COLO668 (cell line): ENCODE results near the gene ECE1.
A peak's percentile ranks its signal among the peaks of the same experiment; 100 is the strongest.

Experiments used
- DNase-seq: peaks from one replicate; lab custom pipeline; 2025; ENCODE audit not compliant: unreplicated experiment; lab: John Stamatoyannopoulos, UW

ECE1 gene

DNA sequence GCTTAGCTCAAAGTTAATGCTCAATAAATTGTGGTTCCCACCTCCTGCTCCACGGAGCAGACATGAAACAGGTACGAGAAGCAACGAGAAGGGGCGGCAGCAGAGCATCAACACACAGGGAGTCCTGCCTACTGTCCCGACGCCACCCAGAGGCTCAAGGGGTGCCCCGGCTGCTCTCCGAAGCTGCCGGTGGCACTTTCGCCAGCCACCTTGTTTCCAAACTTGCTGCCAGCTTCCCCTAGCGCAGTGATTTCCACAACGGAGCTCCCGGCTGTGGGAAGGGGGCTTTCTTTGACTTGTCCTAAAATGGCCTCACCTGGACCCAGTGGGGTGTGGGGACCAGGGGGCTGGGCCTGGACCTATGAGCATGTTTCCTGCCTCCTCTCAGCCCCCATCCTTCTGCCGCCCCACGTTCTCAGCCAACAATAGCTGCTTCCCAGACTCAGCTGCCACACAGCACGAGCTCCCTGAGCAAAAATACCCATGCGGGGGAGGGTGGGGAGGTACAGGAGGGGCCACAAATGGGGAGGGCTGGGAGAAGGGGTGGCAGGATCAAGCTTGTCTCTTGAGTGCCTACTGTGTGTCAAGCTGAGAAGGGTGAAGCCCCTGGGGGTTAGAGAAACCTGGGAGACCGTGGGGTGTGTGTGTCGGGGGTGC, 35.6 kb upstream of the ECE1 start:
- no peak for DNase-seq

DNA sequence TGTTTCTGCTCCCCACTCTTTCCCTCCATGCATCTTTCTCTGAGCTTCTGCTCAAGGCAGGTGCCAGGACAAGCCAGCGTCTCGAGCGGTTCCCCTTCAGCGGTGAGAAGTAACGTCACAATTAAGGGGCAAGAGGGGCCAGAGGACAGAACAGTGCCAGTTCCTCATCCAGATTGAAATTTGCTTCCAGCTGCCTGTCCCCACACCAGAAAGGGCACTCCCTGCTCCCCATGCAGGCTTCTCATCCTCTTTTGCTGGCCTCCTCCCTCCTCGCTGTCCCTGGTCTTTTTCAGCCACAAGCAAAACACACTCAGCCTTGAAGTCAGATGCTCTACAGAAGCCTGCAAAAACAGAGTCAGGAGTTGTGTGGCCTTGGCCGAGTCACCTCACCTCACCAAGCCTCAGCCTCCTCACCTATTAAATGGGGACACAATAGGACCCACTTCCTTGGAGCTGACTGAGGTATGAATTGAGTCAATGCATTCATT, 35.0 kb upstream of the ECE1 start:
- DNase-seq = no peak

DNA sequence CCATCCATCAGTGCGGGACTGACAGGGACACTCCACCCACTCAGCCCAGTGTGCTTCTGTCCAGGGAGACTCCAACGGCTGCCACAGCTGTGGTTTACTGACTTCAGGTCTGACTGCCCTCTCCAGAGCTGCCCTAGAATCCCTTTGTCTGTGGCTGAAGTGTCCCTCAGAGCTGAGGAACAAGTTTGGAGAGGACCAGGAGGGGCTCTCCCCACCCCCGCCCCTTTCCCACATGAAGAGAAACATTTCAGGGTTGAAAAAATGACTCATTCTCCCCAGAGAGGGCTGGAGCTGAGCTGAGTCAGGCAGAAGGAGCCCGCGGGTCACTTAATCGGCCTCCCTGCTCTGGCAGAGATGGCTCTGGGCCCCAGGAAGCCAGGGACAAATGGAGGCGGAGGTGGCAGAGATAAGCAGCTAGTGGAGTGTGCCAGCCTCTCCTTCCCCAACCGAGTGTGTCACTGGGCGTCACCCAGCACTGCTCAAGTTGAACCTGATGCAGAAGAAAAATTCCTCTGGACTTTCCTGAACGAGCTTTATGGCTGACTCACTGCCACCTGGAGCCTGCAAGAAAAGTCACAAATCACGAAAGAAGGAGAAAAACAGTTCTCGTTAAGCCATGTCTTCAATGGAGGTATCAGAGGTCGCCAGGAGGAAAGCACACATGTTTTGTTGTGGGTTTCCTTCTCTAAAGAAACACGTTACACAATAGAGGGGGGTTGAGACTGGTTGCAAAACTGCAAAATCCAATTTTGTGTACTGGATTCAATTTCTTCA, 34.3 kb upstream of the ECE1 start:
- DNase-seq = peak; percentile 60

GRCh38 chr1:21323091-21323490, 32.8 kb upstream of the ECE1 start:
- peak; percentile 39 for DNase-seq

DNA sequence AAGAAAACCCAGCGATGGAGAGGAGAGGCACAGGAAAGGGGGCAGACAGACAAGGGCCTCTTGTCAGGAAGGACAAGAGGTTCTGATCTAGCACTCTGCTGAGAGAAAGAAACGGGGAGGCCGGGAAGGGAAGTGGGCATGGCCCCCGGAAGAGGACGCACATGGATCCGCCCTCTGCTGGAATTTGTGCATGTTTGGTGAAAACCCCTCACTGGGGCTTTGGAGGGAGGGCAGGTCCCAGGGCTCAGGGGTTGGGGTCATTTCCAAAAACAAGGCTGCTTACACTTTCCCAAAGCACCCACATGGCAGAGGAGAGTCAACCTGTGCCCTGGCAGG, 32.4 kb upstream of the ECE1 start:
- no peak for DNase-seq

DNA sequence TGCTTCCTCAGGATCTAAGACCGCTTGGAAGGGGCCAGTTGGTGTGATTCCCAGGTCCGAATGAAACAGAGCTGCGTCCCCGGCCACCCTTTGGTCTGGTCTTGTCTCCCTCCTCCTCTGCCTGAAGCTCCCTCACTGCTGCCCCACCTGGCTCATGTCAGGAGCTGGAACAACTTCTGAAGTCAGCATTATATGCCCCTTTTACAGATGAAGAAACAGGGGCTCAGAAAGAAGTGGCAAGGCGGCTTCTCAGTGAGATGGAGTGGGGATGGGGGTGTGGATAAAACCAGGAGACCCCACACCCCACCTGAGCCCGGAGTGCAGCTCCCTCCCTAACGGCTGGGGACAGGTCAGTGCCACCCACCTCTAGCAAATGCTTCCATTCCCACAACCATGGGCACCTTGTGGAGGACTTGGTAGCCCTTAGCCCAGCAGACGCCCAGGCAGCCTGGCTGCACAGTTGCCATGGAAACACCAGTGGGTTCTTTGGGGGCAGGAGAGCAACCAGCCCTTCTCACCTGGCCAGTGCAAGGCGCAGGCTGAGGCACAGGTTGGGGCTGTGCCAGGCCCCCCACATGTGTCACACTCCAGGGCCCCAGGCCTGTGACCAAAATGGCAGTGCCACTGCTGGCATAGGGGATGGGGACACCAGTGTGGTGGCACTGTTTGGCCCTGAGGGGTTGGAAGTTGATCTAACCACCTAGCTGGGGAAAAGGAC, 31.9 kb upstream of the ECE1 start:
- no peak for DNase-seq

DNA sequence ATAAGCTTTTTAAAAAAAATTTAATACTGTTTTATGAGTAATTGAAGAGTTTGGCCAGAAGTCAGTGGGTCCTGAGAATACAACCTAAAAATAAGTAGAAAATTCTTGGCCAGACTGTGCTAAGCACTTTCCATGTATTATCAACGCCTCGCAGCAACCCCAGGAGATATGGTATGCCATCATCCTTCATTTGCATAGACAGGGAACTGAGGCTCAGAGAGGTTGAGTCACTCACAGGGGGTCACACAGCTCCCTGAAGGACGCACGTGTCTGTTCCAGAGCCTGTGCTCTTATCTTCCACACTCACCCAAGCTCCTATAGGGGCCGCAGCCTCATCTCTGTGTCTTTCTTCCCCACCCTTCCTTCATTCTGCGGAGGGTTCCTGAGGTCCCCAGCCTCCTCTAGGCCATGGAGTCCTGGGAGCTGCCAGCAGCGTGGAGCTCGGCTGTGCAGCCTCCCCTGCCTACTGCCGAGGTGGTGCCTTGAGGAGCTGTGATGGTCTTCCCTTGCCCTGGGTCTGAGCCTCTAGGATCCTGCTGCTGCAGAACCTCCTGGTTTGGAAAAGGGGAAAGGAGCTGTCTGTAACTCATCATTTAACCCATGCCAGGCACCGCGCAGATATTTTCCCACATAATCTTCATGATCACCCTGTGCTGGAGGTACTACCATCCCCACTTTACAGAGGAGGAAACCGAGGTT, 30.3 kb upstream of the ECE1 start:
- no peak for DNase-seq

DNA sequence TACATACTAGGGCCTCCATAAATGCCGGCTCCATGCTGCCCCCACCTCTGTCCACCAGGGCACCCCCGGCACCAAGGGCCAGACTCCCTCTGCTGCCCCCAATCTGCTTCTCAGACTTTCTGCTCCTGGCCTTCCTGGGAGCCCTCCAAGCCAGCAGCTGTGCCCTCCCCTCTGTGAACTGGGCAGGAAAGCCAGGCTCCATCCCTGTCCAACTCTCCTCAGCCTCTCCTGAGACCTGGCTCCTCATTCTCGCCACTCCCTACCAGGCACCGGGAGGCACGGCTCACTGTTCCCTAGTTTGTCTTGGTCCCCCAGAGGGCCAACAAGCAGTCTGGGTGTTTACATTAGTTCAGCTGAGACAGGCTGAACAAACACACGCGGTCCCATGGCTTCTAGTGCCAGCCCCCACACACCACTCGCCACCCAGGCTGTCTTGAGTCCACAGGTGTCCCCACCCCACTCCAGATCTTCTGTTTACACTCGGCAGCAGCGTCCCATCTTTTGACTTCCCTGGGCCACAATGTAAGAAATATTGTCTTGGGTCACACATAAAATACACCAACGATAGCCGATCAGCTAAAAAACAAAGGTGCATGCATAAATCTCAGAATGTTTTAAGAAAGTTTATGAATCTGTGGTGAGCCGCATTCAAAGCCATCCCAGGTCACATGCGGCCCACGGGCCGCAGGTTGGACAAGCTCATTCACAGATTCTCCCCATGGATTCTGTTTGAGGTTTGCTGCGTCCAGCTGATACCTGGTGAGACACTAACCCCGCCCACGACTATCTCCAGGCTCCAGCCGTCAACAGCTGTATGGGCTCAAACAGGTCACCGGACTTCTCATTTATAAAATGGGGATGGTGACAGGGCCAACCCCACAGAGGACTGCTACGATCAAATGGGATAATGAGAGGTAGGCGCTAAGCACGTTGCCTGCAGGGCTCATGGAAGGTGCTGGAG, 29.5 kb upstream of the ECE1 start:
- DNase-seq = peak; percentile 59

DNA sequence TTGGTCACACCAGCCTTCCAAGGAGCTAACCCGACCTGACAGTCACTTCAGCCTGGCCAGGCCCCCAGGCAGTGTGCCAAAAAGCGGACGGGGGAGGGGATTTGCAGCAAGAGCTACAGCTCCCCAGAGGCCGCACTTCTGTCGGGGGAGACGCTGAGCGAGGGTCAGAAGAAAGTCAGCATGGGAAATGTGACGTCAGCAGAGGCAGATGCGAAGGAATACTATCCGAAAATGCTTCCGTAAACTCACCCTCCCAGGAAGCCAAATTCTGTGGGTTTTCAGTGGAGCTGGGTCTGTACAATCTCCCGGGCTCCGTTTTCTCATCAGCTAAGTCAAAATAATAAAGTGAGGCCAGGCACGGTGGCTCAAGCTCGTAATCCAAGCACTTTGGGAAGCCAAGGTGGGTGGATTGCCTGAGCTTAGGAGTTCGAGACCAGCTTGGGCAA, 28.5 kb upstream of the ECE1 start:
- DNase-seq = no peak

- DNase-seq = no peak
Measured at GRCh38 chr1:21318057-21318713, 27.9 kb upstream of the ECE1 start.

GRCh38 chr1:21317690-21318043, 27.4 kb upstream of the ECE1 start:
- no peak for DNase-seq

DNA sequence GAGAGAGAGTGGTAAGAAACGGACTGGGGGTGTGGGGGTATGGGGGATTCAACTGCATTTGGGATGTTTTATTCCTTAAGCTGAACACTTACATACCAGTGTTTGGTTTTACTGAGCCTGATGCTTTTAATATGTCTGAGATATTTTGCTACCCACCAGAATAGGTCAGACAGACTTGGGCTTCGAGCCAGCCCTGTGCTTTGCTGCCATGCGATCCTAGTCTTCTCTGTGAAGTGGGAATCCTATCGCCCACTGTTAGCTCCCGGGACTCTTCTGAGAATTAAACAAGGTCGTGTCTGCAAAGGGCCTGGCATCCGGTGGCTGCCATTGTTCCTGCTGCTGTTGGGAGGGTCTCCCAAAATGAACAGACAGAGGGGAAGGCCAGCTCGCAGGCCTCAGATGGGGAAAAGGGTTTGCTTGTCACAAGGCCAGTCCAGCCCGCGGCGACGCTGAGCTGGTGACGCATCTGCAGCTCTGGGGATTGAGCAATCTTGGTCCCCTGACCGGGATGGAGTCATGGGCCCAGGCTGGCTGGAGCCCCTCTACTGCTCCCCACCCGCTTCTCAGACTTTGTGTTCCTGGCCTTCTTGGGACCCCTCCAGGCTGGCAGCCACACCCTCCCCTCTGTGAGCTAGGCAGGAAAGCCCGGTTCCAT, 26.9 kb upstream of the ECE1 start:
- DNase-seq = no peak

DNA sequence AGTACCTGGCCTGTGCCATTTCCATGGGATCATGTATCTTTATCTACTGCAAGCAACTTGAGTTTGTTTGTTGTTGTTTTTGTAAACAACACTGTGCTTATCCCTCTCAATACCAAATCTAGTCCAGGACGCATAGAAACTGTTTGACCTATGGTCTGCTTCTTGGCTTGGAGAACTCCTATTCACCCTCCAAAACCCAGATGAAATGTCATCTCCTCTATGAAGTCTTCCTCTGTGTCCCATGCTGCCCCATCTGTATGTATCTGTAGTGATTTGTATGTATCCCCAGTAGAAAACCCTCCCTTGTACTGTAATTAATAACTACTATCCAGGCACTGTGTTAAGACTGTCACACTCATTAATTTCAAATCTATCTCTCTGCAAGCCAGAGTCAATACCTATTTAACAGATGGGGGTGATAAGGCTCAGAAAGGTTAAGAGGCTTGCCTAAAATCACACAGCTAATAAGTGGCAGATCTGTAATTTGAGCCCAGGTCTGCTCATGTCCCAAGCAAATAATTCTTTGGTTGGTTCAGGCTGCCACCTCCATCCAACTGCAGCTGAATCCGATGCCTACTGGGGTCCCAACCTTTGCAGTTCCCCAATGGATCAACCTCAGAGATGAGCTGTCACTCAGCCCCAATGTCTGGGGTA, 24.6 kb upstream of the ECE1 start:
- no peak for DNase-seq

GRCh38 chr1:21313886-21314721, 23.8 kb upstream of the ECE1 start:
- DNase-seq = no peak

GRCh38 chr1:21313203-21313885, 23.1 kb upstream of the ECE1 start:
- DNase-seq = no peak

GRCh38 chr1:21312407-21312992, 22.2 kb upstream of the ECE1 start:
- DNase-seq = no peak

DNA sequence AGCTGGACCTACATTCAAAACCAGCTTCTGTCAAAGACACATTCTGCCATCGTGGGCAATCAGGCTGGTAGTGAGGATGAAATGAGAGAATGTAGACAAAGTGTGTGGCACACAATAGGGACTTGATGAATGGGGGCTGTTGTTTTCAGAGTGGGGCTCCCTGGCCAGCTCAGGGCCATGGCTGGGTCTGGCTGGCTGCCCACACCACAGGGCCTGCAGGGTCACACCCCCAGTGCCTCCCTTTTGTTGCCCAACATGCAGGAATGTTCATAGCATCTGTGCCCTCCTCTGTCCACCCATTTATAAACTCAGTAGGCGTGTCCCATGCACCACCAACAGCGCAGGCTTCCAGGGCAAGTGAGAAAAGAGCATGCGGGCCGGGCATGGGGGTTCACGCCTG, 20.8 kb upstream of the ECE1 start:
- no peak for DNase-seq
